Neural cell (in vitro differentiated cells): Measurements from ENCODE around the gene KRT74. TPM values are rescaled to one million over a fixed set of nuclear protein-coding genes. Genes with fewer than 3 reads are reported as not detected.
A peak's percentile ranks its signal among the peaks of the same experiment; 100 is the strongest.

ENCODE experiments used
- H2AFZ ChIP-seq: fragments of 200-600, 300-800 bp; sonication (generic), shearing (Covaris generic); 2 replicates; pipeline ENCODE4 v1.6.0; 2014; ENCODE audit warnings: low read depth, mild to moderate bottlenecking, antibody characterized with exemption, low read length, moderate library complexity
- H3F3A ChIP-seq: fragments of 200-600 bp; shearing (Covaris generic); 2 replicates; pipeline ENCODE4 v1.6.1; 2016; ENCODE audit warnings: mild to moderate bottlenecking, moderate library complexity, mixed read lengths, antibody characterized with exemption, low read length; ENCODE audit not compliant: insufficient read depth, poor library complexity, severe bottlenecking
- H3K27ac ChIP-seq: fragments of 200-600, 300-800 bp; sonication (generic), shearing (Covaris generic); 2 replicates; pipeline ENCODE4 v1.5.1; 2014; ENCODE audit warnings: mild to moderate bottlenecking, low read length, moderate library complexity
- H3K27me3 ChIP-seq: fragments of 300-800, 200-600 bp; sonication (generic), shearing (Covaris generic); 2 replicates; pipeline ENCODE4 v1.6.0; 2014; ENCODE audit warnings: mild to moderate bottlenecking, low read depth, low read length, moderate library complexity; ENCODE audit not compliant: insufficient read depth
- H3K36me3 ChIP-seq: fragments of 300-800, 200-600 bp; sonication (generic), shearing (Covaris generic); 2 replicates; pipeline ENCODE4 v1.5.1; 2014; ENCODE audit warnings: mild to moderate bottlenecking, antibody characterized with exemption, low read length, moderate library complexity; ENCODE audit not compliant: insufficient read depth
- H3K4me2 ChIP-seq: fragments of 300-800, 200-600 bp; sonication (generic), shearing (Covaris generic); 2 replicates; pipeline ENCODE4 v1.6.0; 2014; ENCODE audit warnings: mild to moderate bottlenecking, low read length
- H3K4me3 ChIP-seq: fragments of 300-800, 200-600 bp; sonication (generic), shearing (Covaris generic); 2 replicates; pipeline ENCODE4 v1.5.1; 2014; ENCODE audit warnings: mild to moderate bottlenecking, low read length, moderate library complexity
- H3K79me2 ChIP-seq: fragments of 200-600 bp; shearing (Covaris generic); replicated peaks from 2 replicates; pipeline ENCODE4 v1.6.0; 2014; ENCODE audit warnings: mild to moderate bottlenecking, low read length, moderate library complexity; ENCODE audit not compliant: insufficient read depth
- H3K9ac ChIP-seq: fragments of 300-800, 200-600 bp; sonication (generic), shearing (Covaris generic); 2 replicates; pipeline ENCODE4 v1.6.1; 2016; ENCODE audit warnings: mild to moderate bottlenecking, low read length, mixed read lengths
- H3K9me2 ChIP-seq: fragments of 200-600 bp; shearing (Covaris generic); 2 replicates; pipeline ENCODE4 v1.6.1; 2016; ENCODE audit warnings: mild to moderate bottlenecking, low read length, mixed read lengths; ENCODE audit not compliant: insufficient read depth
- H3K9me3 ChIP-seq: fragments of 200-600, 300-800 bp; sonication (generic), shearing (Covaris generic); 2 replicates; pipeline ENCODE4 v1.6.1; 2016; ENCODE audit warnings: mild to moderate bottlenecking, mixed run types, low read length, moderate library complexity, mixed read lengths
- H4K20me1 ChIP-seq: fragments of 200-600 bp; shearing (Covaris generic); 2 replicates; pipeline ENCODE4 v1.6.1; 2016; ENCODE audit warnings: mild to moderate bottlenecking, mixed run types; ENCODE audit not compliant: insufficient read depth
- CTCF ChIP-seq: fragments of 450-650 bp; IDR thresholded peaks from 2 replicates; pipeline ENCODE4 v1.5.1; 2014; ENCODE audit warnings: antibody characterized with exemption, mild to moderate bottlenecking, moderate library complexity; ENCODE audit not compliant: poor library complexity, severe bottlenecking
- EP300 ChIP-seq: fragments of 450-650 bp; conservative IDR thresholded peaks from 2 replicates; pipeline ENCODE4 v1.6.1; 2014; ENCODE audit warnings: antibody characterized with exemption, mild to moderate bottlenecking, moderate library complexity; ENCODE audit not compliant: poor library complexity, severe bottlenecking
- EZH2 ChIP-seq: fragments of 200-600, 300-800 bp; shearing (Covaris generic), sonication (generic); IDR thresholded peaks from 2 replicates; pipeline ENCODE4 v1.6.1; 2014; ENCODE audit warnings: antibody characterized with exemption, low read length, borderline replicate concordance, mild to moderate bottlenecking; ENCODE audit not compliant: insufficient read depth, poor library complexity, severe bottlenecking
- MXI1 ChIP-seq: fragments of 450-650 bp; conservative IDR thresholded peaks from 2 replicates; pipeline ENCODE4 v1.6.1; 2014; ENCODE audit warnings: antibody characterized with exemption, mild to moderate bottlenecking; ENCODE audit not compliant: poor library complexity, severe bottlenecking
- POLR2AphosphoS5 ChIP-seq: IDR thresholded peaks from 2 replicates; pipeline ENCODE4 v1.6.1; 2012
- RAD21 ChIP-seq: fragments of 450-650 bp; conservative IDR thresholded peaks from 2 replicates; pipeline ENCODE4 v1.6.1; 2014; ENCODE audit warnings: antibody characterized with exemption, mild to moderate bottlenecking, moderate library complexity
- SMC3 ChIP-seq: fragments of 450-650 bp; conservative IDR thresholded peaks from 2 replicates; pipeline ENCODE4 v1.6.1; 2014; ENCODE audit warnings: antibody characterized with exemption, mild to moderate bottlenecking, moderate library complexity; ENCODE audit not compliant: poor library complexity
- TAF1 ChIP-seq: IDR thresholded peaks from 2 replicates; pipeline ENCODE4 v1.6.1; 2012; ENCODE audit warnings: low read depth
- polyA plus RNA-seq: library from polyadenylated mRNA; depleted of rRNA; stranded (reverse); fragments of >200 nt; gene quantifications from 2 replicates; pipeline ENCODE4 v1.2.3, GENCODE V29; 2014
- TF ChIP-seq, protein P1 (sequence below): IDR thresholded peaks from 2 replicates; pipeline ENCODE4 v1.6.1; 2012; ENCODE audit warnings: borderline replicate concordance

The KRT74 gene
- polyA plus RNA-seq, 1 donor from 2014 or later = not detected

DNA sequence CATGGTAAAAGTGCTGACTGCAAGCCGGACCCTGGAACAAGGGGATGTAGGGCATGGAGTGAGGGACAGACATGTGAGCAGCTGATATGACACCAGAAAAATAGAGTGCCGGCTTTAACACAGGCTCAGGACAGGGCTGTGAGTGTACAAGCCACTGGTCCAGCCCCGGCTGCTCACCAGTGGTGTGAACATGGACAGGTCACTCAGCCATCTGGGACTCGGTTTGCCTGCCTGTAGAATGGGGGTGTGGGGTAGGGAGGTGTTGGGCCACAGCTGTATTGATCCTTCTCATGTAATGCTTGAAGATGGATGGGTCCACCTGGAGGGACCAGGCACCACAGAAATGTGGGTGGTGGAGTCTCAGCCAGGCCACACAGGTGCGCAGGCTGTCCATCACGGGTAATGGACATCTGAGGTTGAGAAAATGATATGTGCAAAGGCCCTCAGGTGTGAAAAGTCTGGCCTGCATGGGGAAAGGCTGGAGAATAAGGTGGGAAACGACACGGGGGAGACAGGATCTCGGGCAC lies 10.6 kb upstream of the KRT74 start:
- Histone ChIP-seq H3K27ac (no peak overlapping the region), H3F3A (no peaks in the 10 kb centered on the region), H2AFZ (no peak overlapping the region), H3K4me3 (no peak overlapping the region), H3K4me2 (no peak overlapping the region), H3K9me3 (no peaks in the 10 kb centered on the region), H3K79me2 (no peaks in the 10 kb centered on the region), H3K36me3 (no peaks in the 10 kb centered on the region), H3K27me3 (no peaks in the 10 kb centered on the region), H3K9ac (no peak overlapping the region), H3K9me2 (no peaks in the 10 kb centered on the region), H4K20me1 (no peaks in the 10 kb centered on the region)
- TF ChIP-seq RAD21 = no peak
- no peak for TF ChIP-seq POLR2AphosphoS5
- no peak for TF ChIP-seq SMC3
- TF ChIP-seq EP300 = no peak
- TF ChIP-seq, protein P1, sequence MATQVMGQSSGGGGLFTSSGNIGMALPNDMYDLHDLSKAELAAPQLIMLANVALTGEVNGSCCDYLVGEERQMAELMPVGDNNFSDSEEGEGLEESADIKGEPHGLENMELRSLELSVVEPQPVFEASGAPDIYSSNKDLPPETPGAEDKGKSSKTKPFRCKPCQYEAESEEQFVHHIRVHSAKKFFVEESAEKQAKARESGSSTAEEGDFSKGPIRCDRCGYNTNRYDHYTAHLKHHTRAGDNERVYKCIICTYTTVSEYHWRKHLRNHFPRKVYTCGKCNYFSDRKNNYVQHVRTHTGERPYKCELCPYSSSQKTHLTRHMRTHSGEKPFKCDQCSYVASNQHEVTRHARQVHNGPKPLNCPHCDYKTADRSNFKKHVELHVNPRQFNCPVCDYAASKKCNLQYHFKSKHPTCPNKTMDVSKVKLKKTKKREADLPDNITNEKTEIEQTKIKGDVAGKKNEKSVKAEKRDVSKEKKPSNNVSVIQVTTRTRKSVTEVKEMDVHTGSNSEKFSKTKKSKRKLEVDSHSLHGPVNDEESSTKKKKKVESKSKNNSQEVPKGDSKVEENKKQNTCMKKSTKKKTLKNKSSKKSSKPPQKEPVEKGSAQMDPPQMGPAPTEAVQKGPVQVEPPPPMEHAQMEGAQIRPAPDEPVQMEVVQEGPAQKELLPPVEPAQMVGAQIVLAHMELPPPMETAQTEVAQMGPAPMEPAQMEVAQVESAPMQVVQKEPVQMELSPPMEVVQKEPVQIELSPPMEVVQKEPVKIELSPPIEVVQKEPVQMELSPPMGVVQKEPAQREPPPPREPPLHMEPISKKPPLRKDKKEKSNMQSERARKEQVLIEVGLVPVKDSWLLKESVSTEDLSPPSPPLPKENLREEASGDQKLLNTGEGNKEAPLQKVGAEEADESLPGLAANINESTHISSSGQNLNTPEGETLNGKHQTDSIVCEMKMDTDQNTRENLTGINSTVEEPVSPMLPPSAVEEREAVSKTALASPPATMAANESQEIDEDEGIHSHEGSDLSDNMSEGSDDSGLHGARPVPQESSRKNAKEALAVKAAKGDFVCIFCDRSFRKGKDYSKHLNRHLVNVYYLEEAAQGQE = no peak
- no peak for TF ChIP-seq CTCF
- TF ChIP-seq MXI1 = no peak
- TF ChIP-seq EZH2 = no peak
- no peak for TF ChIP-seq TAF1

- no peaks in the 10 kb centered on the region for H3K79me2 ChIP-seq
- H2AFZ ChIP-seq = no peak overlapping the region
- H3K9ac ChIP-seq = no peak overlapping the region
- H3K4me3 ChIP-seq = no peak overlapping the region
- H3K4me2 ChIP-seq = no peak overlapping the region
- no peaks in the 10 kb centered on the region for H3K36me3 ChIP-seq
- H3F3A ChIP-seq = no peaks in the 10 kb centered on the region
- H3K27me3 ChIP-seq = no peaks in the 10 kb centered on the region
- H3K9me2 ChIP-seq = no peaks in the 10 kb centered on the region
- no peak overlapping the region for H3K27ac ChIP-seq
- H3K9me3 ChIP-seq = no peaks in the 10 kb centered on the region
- TF ChIP-seq CTCF (peak; percentile 67), EP300 (no peak), SMC3 (peak; percentile 74), POLR2AphosphoS5 (no peak), TAF1 (no peak), EZH2 (no peak), RAD21 (peak; percentile 70), MXI1 (no peak)
- TF ChIP-seq, protein P1 = no peak
- H4K20me1 ChIP-seq = no peaks in the 10 kb centered on the region
Observed at GRCh38 chr12:52582971-52583456, 9.4 kb upstream of the KRT74 start.
